H1 (cell line): ENCODE measurements around the gene ADCY6. TPM values are rescaled to one million over a fixed set of nuclear protein-coding genes. Genes with fewer than 3 reads are reported as not detected.

Experiments
- ASH2L ChIP-seq: fragments of 200-600, 300-600 bp; sonication (generic); IDR thresholded peaks from one replicate; pipeline ENCODE4 v1.7.1; 2017; ENCODE audit warnings: low read length
- BCL11A ChIP-seq, 2 experiments: IDR thresholded peaks; one replicate each; pipeline ENCODE4 v1.6.1; 2011; ENCODE audit warnings: low read depth in 2 of 2, low read length in 2 of 2, mild to moderate bottlenecking in 2 of 2
- CTBP2 ChIP-seq: IDR thresholded peaks from 2 replicates; pipeline ENCODE4 v1.7.0; 2011; ENCODE audit warnings: borderline replicate concordance, mild to moderate bottlenecking, moderate library complexity, mixed read lengths, low read length; ENCODE audit not compliant: insufficient read depth, insufficient read length
- FOSL1 ChIP-seq: IDR thresholded peaks from 2 replicates; pipeline ENCODE4 v1.6.1; 2011; ENCODE audit warnings: mild to moderate bottlenecking, low read depth, low read length, moderate library complexity; ENCODE audit not compliant: insufficient read depth
- KDM4A ChIP-seq: IDR thresholded peaks from one replicate; pipeline ENCODE4 v1.7.1; 2012; ENCODE audit warnings: low read depth, mild to moderate bottlenecking, moderate library complexity, low read length, inconsistent platforms; ENCODE audit not compliant: severe bottlenecking
- PHF8 ChIP-seq: fragments of 200-600 bp; sonication (generic); conservative IDR thresholded peaks from 2 replicates; pipeline ENCODE4 v1.7.1; 2012; ENCODE audit warnings: low read depth, mild to moderate bottlenecking, inconsistent platforms, low read length, moderate library complexity
- POLR2AphosphoS5 ChIP-seq: IDR thresholded peaks from 2 replicates; pipeline ENCODE4 v1.6.1; 2011; ENCODE audit warnings: low read depth, low read length
- RBBP5 ChIP-seq: IDR thresholded peaks from 2 replicates; pipeline ENCODE4 v1.7.1; 2012; ENCODE audit warnings: low read depth, mild to moderate bottlenecking, inconsistent platforms, low read length, moderate library complexity, borderline replicate concordance
- SAP30 ChIP-seq: fragments of 300-600 bp; sonication (generic); IDR thresholded peaks from 2 replicates; pipeline ENCODE4 v1.7.1; 2012; ENCODE audit warnings: low read length, moderate library complexity, mild to moderate bottlenecking, inconsistent platforms; ENCODE audit not compliant: insufficient read depth, insufficient replicate concordance
- SIN3A ChIP-seq, 2 experiments: IDR thresholded peaks in 1 of 2; conservative IDR thresholded peaks in 1 of 2; 2 replicates each; pipeline ENCODE4 v1.6.1; 2011 to 2012; ENCODE audit warnings: low read length in 2 of 2, improper control_type of control experiment in 1 of 2, low read depth in 1 of 2, mild to moderate bottlenecking in 1 of 2
- SIRT6 ChIP-seq: IDR thresholded peaks from one replicate; pipeline ENCODE4 v1.7.1; 2012; ENCODE audit warnings: low read length, inconsistent platforms
- polyA plus RNA-seq, 7 experiments: library from polyadenylated mRNA; depleted of rRNA in 3 of 7; stranded (reverse) in 5 of 7; unstranded in 2 of 7; fragments of >200 nt in 5 of 7; fragments of 200-250 nt in 2 of 7; gene quantifications; 1 replicate in 5 of 7; 2 replicates in 1 of 7; 4 replicates in 1 of 7; pipeline versions ENCODE4 v1.2.1 to v1.2.3, GENCODE V29; 2011 to 2013; ENCODE audit warnings: missing spikeins in 2 of 7, mixed read lengths in 2 of 7
- total RNA-seq: library from RNA; stranded (reverse); fragmentation: NEBNext Ultra II Directional; extraction: Animal tissue kit (Norgen Biotek cat#: 25700); gene quantifications from 2 replicates; pipeline ENCODE4 v1.2.1, GENCODE V29; 2021
- TF ChIP-seq, protein P1 (sequence below): fragments of 300-600 bp; sonication (generic); IDR thresholded peaks from 2 replicates; pipeline ENCODE4 v1.7.1; 2012; ENCODE audit warnings: low read length, moderate library complexity, mild to moderate bottlenecking, inconsistent platforms; ENCODE audit not compliant: insufficient replicate concordance

ADCY6 gene
- total and polyA plus RNA-seq, 2 of the 8 experiments (the other 6 are each of a cell fraction or from before 2014, with no cell fraction given): 11.7 to 17.5 TPM

- TF ChIP-seq, protein P1, sequence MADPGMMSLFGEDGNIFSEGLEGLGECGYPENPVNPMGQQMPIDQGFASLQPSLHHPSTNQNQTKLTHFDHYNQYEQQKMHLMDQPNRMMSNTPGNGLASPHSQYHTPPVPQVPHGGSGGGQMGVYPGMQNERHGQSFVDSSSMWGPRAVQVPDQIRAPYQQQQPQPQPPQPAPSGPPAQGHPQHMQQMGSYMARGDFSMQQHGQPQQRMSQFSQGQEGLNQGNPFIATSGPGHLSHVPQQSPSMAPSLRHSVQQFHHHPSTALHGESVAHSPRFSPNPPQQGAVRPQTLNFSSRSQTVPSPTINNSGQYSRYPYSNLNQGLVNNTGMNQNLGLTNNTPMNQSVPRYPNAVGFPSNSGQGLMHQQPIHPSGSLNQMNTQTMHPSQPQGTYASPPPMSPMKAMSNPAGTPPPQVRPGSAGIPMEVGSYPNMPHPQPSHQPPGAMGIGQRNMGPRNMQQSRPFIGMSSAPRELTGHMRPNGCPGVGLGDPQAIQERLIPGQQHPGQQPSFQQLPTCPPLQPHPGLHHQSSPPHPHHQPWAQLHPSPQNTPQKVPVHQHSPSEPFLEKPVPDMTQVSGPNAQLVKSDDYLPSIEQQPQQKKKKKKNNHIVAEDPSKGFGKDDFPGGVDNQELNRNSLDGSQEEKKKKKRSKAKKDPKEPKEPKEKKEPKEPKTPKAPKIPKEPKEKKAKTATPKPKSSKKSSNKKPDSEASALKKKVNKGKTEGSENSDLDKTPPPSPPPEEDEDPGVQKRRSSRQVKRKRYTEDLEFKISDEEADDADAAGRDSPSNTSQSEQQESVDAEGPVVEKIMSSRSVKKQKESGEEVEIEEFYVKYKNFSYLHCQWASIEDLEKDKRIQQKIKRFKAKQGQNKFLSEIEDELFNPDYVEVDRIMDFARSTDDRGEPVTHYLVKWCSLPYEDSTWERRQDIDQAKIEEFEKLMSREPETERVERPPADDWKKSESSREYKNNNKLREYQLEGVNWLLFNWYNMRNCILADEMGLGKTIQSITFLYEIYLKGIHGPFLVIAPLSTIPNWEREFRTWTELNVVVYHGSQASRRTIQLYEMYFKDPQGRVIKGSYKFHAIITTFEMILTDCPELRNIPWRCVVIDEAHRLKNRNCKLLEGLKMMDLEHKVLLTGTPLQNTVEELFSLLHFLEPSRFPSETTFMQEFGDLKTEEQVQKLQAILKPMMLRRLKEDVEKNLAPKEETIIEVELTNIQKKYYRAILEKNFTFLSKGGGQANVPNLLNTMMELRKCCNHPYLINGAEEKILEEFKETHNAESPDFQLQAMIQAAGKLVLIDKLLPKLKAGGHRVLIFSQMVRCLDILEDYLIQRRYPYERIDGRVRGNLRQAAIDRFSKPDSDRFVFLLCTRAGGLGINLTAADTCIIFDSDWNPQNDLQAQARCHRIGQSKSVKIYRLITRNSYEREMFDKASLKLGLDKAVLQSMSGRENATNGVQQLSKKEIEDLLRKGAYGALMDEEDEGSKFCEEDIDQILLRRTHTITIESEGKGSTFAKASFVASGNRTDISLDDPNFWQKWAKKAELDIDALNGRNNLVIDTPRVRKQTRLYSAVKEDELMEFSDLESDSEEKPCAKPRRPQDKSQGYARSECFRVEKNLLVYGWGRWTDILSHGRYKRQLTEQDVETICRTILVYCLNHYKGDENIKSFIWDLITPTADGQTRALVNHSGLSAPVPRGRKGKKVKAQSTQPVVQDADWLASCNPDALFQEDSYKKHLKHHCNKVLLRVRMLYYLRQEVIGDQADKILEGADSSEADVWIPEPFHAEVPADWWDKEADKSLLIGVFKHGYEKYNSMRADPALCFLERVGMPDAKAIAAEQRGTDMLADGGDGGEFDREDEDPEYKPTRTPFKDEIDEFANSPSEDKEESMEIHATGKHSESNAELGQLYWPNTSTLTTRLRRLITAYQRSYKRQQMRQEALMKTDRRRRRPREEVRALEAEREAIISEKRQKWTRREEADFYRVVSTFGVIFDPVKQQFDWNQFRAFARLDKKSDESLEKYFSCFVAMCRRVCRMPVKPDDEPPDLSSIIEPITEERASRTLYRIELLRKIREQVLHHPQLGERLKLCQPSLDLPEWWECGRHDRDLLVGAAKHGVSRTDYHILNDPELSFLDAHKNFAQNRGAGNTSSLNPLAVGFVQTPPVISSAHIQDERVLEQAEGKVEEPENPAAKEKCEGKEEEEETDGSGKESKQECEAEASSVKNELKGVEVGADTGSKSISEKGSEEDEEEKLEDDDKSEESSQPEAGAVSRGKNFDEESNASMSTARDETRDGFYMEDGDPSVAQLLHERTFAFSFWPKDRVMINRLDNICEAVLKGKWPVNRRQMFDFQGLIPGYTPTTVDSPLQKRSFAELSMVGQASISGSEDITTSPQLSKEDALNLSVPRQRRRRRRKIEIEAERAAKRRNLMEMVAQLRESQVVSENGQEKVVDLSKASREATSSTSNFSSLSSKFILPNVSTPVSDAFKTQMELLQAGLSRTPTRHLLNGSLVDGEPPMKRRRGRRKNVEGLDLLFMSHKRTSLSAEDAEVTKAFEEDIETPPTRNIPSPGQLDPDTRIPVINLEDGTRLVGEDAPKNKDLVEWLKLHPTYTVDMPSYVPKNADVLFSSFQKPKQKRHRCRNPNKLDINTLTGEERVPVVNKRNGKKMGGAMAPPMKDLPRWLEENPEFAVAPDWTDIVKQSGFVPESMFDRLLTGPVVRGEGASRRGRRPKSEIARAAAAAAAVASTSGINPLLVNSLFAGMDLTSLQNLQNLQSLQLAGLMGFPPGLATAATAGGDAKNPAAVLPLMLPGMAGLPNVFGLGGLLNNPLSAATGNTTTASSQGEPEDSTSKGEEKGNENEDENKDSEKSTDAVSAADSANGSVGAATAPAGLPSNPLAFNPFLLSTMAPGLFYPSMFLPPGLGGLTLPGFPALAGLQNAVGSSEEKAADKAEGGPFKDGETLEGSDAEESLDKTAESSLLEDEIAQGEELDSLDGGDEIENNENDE: no peak
- no peak for TF ChIP-seq PHF8
- TF ChIP-seq BCL11A (IDR thresholded peaks at IDR 0.05; ENCODE audit: low read depth in 2 of 2, low read length in 2 of 2): no peak
- no peak for TF ChIP-seq CTBP2
- no peak for TF ChIP-seq SIRT6
- no peak for TF ChIP-seq KDM4A
- TF ChIP-seq SAP30: no peak
- TF ChIP-seq SIN3A (conservative IDR thresholded peaks at IDR 0.05 in 1 of 2, IDR thresholded peaks at IDR 0.05 in 1 of 2; ENCODE audit: low read depth in 1 of 2, low read length in 2 of 2): no peak
- TF ChIP-seq FOSL1: no peak
- no peak for TF ChIP-seq POLR2AphosphoS5
- no peak for TF ChIP-seq ASH2L
- TF ChIP-seq RBBP5: no peak
Measured at GRCh38 chr12:48736456-48736855, 52.4 kb downstream of the ADCY6 start (continued).
